Brain microvascular endothelial cell (primary cell): ENCODE data around the gene CD320.

ENCODE experiments used
- DNase-seq: peaks from one replicate; pipeline ENCODE4 v3.0.0-alpha.2; 2020
- H3K27ac ChIP-seq: fragments of 250-450 bp; sonication (Bioruptor Pico); 2 replicates; pipeline ENCODE4 v1.5.1; 2020; ENCODE audit warnings: mild to moderate bottlenecking, moderate library complexity
- H3K27me3 ChIP-seq: fragments of 250-450 bp; sonication (Bioruptor Pico); replicated peaks from 2 replicates; pipeline ENCODE4 v1.5.1; 2020; ENCODE audit warnings: mild to moderate bottlenecking
- H3K36me3 ChIP-seq: fragments of 250-450 bp; sonication (Bioruptor Pico); replicated peaks from 2 replicates; pipeline ENCODE4 v1.5.1; 2020; ENCODE audit warnings: mild to moderate bottlenecking
- H3K4me3 ChIP-seq: 2 replicates; pipeline ENCODE4 v1.5.1; 2011; ENCODE audit warnings: low read depth, mild to moderate bottlenecking, control low read depth, low read length, moderate library complexity
- in situ Hi-C: cut with HindIII; loops from 2 replicates; pipeline ENCODE4 v1.10.0; 2017; ENCODE audit warnings: low sequenced_read_pairs, low pct_ligation_motif_present
- TF ChIP-seq, protein P1 (sequence below): IDR thresholded peaks from 2 replicates; pipeline ENCODE4 v1.5.1; 2011; ENCODE audit warnings: low read depth, mild to moderate bottlenecking, moderate library complexity, low read length, control low read depth, inconsistent platforms; ENCODE audit errors: missing control alignments

CD320 gene

DNA sequence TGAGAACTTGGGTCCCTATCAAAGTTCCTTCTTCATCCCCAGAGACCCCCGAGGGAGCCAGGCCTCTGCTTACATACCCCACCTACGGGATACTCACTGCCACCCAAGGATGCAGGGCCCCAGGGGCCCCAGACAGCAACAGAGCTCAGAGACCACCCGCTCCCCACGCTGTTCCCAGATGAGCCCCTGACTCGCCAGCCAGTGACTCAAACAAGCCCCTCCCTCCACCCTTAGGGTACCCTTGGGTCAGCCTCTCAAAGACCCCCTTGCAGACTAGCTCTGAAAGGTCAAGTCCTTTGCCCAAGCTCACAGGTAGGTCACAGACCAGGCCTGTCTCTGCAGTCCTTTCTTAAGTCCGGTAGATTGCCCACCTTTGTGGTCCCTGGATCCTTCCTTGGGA, 45.7 kb downstream of the CD320 start:
- no peak overlapping the region for H3K4me3 ChIP-seq
- TF ChIP-seq, protein P1, sequence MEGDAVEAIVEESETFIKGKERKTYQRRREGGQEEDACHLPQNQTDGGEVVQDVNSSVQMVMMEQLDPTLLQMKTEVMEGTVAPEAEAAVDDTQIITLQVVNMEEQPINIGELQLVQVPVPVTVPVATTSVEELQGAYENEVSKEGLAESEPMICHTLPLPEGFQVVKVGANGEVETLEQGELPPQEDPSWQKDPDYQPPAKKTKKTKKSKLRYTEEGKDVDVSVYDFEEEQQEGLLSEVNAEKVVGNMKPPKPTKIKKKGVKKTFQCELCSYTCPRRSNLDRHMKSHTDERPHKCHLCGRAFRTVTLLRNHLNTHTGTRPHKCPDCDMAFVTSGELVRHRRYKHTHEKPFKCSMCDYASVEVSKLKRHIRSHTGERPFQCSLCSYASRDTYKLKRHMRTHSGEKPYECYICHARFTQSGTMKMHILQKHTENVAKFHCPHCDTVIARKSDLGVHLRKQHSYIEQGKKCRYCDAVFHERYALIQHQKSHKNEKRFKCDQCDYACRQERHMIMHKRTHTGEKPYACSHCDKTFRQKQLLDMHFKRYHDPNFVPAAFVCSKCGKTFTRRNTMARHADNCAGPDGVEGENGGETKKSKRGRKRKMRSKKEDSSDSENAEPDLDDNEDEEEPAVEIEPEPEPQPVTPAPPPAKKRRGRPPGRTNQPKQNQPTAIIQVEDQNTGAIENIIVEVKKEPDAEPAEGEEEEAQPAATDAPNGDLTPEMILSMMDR = no peak
- in situ Hi-C loops = no loop called here
- no peak for DNase-seq
- H3K27ac ChIP-seq = no peak overlapping the region
- H3K36me3 ChIP-seq = no peaks in the 10 kb centered on the region
- H3K27me3 ChIP-seq = no peaks in the 10 kb centered on the region

DNA sequence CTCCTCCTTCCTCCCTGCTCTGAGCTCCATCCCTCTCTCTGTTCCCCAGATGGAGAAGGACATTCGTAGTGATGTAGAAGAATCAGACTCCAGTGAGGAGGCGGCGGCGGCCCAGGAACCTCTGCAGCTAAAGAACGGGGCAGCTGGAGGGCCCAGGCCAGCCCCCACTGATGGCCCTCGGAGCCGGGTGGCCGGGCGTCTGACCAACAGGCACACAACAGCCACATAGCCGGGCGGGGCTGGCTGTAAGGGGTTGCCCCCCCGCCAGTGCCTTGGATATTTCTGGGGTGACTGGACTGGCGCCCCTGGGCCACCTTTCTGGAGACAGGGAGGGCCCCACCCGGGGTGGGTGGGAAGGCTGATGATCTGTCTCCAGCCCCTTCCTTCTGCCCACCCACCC, 46.3 kb downstream of the CD320 start:
- Histone ChIP-seq H3K27ac (no peak overlapping the region), H3K36me3 (no peaks in the 10 kb centered on the region), H3K27me3 (no peaks in the 10 kb centered on the region), H3K4me3 (no peak overlapping the region)
- TF ChIP-seq, protein P1 = no peak
- in situ Hi-C loops = no loop called here
- no peak for DNase-seq

DNA sequence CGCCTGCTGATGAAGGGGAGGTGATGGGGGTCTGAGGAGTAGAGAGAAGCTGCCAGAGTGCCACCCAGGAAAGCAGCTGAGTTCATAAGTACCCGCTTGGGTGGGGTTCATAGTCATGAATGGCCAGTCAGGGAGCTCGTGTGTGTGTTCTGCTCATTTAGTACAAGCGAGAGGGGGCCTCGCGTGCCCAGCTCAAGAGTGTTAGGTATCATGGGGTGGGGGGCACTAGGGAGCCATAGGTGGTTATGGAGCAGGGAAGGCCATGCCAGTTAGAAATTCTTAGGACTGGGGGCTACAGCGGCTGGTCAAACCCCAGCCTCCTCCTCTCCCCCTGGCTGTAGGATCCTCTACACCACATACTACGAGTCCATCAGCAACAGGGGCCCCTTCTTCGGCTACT, 46.8 kb downstream of the CD320 start:
- in situ Hi-C loops = no loop called here
- Histone ChIP-seq H3K36me3 (no peaks in the 10 kb centered on the region), H3K27me3 (no peaks in the 10 kb centered on the region)

DNA sequence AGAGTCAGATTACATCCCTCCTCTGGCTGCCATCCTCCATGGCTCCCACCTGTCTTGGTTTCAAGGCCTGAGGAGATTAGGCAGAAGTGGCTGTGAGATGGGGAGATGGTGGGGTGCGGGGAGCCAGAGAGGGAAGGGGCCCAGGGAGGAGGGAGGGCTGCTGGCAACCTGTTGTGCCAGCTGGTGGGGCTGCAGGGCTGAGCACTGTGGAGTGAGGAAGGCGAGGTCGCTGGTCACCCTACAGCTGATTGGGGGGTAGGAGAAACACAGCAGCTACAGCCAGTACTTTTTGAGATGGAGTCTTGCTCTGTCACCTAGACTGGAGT, 48.3 kb downstream of the CD320 start:
- no peak overlapping the region for H3K27ac ChIP-seq
- H3K36me3 ChIP-seq = no peaks in the 10 kb centered on the region
- in situ Hi-C loops = no loop called here
- no peak overlapping the region for H3K4me3 ChIP-seq
- TF ChIP-seq, protein P1 = no peak
- DNase-seq = no peak
- no peaks in the 10 kb centered on the region for H3K27me3 ChIP-seq

More for the DNA sequence above, 46.8 kb downstream of the CD320 start:
- TF ChIP-seq, protein P1 = no peak
- Histone ChIP-seq H3K4me3 (no peak overlapping the region), H3K27ac (no peak overlapping the region)
- DNase-seq = no peak

DNA sequence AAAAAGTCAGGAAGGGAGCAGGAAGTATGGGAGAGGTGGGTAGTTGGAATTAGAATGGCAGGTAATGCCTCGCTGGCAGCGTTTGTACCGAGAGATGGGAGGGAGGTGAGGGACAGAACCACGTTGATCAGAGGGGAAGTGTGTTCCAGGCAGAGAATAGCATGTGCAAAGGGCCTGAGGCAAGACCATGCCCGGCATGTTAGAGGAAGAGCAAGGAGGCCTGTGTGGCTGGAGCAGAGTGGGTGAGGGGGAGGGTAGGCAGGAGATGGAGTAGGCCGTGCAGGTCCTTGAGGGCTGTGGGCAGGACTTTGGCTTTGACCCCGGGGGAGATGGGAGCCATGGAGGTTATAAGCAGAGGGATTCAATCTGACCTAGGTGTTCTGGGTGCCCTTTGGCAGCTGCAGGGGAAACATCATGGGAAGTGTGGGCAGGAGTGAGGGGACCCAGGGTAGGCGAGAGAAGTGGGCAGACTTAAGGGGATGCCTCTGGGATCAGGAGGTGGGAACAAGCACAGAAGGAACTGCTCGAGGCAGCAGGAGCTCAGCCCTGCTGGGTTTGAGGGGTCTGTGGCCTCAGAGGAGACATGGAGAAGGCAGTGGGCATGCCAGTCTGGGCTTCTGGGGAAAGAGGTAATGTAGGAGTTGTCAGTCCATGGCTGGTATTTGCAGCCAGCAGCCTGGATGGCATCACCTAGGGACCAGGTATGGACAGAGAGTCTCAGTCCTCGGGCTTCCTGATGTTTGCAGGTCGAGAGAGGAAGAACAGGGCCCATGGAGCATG, 48.8 kb downstream of the CD320 start:
- DNase-seq = no peak
- in situ Hi-C loops = no loop called here
- H3K27me3 ChIP-seq = no peaks in the 10 kb centered on the region
- no peak overlapping the region for H3K4me3 ChIP-seq
- H3K27ac ChIP-seq = no peak overlapping the region
- TF ChIP-seq, protein P1 = no peak
- H3K36me3 ChIP-seq = no peaks in the 10 kb centered on the region

DNA sequence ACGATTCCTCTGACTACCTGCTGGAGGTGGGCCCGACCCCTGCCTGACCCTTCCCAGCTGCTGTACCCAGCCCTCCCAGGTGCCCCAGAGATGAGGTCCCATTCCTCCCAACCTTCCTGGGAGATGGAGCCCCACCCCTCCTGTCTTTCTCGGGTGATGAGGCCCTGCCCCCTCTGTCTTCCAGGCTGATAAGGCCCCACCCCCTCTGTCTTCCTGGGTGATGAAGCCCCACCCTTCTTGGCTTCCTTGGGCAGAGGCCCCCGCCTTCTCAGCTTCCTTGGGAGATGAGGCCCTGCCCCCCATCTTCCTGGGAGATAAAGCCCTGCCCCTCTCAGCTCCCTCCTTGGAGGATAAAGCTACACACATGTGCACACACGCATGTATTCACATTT, 51.1 kb downstream of the CD320 start:
- H3K36me3 ChIP-seq = no peaks in the 10 kb centered on the region
- no peak overlapping the region for H3K27ac ChIP-seq
- in situ Hi-C loops = no loop called here
- DNase-seq = no peak
- TF ChIP-seq, protein P1 = no peak
- no peaks in the 10 kb centered on the region for H3K27me3 ChIP-seq
- H3K4me3 ChIP-seq = no peak overlapping the region
